ENCODE measurements around the gene MRE11.
"Not testable (repeated sequence)": the region's sequence is repeated elsewhere in the genome, so short reads cannot be mapped to it uniquely, and the experiment has no call there.

Gene MRE11

DNA sequence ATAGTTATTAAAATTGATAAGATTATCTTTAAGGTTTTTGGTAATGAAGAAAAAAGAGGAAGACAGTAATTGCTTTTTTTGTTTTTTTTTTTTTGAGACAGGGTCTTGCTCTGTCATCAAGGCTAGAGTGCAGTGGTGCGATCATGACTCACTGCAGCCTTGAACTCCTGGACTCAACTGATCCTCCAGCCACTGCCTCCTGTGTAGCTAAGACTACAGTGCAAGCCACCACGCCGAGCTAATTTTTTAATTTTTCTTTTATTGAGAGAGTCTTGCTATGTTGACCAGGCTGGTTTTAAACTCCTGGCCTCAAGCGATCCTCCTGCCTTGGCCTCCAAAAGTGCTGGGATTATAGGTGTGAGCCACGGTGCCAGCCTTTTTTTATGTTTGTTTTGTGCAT lies 12.9 kb upstream of the MRE11 start:
- not testable (repeated sequence) for DNase-seq (ENCODE audit: low spot score)

DNA sequence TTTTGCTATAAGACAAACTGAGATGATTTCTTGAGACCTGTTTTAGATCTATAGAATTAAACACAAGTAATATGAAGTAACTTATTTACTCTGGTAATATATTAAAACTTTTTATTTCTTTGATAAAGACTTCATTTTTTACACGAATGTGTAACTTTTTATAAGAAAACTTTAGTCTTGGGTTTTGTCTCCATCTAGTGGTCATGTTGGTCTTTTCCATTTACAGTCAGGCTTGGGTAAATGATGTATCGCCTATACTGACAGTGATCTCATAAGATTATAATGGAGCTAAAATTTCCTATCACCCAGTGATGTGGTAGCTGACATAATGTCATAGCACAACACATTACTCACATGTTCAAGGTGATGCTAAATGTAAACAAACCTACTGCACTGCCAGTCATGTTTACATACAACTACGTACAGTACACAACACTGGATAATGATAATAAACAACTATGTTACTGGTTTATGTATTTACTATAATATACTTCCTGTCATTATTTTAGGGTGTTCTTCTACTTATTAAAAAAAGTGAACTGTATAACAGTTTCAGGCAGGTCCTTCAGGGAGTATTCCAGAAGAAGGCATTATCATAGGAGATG lies 11.1 kb upstream of the MRE11 start:
- DNase-seq (ENCODE audit: low spot score), result peak; percentile 58

DNA sequence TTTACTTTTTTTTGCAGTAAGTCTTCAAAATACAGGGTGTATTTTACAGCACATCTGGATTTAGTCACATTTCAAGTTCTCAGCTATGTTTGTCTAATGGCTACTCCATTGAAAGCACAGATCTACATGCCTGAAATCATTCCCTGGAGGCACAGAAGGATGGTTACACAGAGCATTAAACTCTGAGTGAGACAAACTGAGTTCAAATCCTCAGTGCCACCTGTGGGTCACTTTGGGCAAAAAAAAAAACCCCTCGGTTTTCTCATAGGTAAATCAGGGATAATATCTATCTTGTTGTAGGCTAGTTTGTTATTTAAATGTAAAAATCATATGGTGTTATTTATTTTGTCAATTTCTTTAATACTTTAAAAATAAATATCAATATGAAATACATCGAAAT lies 7.9 kb upstream of the MRE11 start:
- DNase-seq (ENCODE audit: low spot score), result no peak

DNA sequence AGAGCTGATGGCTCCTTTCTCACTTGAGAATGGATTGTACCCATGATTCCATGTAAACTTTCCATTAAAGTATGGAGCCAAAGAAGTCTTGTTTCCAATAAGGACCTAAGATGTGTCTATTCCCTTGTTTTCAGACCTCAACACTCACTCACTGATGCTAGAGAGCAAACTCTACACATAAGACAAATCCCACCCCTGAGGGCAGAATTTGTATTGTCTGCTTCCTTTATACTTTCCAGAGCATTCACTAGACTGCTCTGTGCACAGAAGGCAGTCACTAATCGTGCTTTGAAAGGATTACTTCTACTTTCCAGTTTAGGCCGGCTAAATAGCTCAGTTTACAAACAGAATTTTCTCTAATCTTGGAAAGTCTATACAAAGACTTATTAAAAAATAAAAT lies 6.5 kb upstream of the MRE11 start:
- DNase-seq (ENCODE audit: low spot score), result no peak

DNA sequence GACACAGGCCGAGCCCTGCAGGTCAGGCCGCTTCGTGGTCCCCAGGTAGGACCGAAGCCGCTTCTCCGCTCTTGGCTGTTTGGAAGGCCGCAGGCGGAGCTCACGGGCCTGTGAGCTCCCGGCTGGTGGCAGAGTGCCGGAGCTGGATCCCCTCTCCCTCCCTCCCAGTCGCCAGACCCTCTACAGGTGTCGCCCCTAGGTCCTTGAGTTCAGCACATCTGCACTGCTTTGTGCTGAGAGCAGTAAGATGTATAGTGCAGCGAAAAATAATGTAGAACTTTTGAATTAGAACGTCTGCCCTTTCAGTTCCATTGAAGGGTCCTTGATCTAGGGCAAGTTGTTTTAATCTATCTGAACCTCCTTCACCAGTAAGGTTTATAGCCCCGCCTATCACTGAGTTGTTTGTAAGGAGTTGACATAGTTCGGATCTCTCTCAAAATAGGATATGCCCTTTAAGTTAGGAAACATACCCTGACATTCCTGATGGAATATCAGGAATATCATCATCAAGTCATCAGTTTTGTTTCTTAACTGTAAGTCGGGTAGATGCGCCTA lies 559 bp upstream of the MRE11 start:
- no peak for DNase-seq (ENCODE audit: low spot score)

DNA sequence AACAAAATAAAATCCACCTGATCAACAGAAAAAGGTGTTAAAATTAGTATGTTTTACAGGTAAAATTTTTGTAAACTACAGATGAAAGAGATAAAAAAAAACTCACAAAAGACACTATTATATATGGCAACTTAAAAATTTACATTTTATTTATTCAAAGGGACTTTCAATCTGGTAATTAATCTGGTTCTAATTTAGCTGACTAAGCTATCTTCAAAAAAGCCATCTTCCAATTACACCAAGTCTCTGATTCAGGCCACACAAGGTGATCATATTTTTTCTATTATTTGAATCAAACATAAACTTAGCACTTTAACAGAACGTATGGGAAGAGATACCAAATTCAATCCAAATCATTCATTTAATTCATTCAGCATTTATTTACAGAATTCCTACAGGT lies 7.6 kb downstream of the MRE11 start:
- DNase-seq (ENCODE audit: low spot score), result no peak

DNA sequence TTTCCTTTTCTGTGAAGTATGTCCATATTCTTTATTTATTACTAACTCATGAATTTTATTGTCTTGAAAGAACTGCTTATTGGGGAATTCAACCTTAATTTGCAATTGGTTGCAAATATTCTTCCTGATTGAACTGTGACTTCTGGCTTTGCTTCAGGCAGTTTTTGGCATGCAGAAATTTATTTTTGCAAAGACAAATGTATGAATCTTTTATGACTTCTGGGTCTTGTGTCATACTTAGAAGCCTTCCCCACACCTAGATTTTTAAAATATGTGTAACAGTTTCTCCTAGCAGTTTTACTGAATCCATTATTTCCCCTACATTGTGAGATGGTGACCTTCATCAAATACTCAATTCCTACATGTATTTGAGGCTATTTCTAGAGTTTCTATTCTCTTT lies 12.3 kb downstream of the MRE11 start:
- no peak for DNase-seq (ENCODE audit: low spot score)

DNA sequence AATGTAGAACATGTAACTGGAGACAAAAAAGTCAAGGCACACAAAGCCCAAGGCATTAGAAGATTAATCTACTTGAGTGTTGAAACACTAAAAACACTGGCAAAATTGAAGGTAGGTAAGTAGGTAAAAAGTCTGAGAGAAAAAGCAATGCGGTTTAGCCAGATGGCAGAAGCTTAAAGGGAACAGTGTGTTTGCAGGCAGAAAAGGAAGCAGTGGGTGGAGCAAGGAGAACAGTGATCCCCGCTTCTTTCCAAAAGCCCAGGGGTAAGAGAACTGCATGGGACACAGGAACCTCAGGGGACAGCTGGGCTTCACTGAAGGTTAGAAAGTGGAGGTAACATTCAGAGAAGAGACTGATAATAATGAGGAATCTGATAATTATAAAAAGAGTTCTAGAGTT lies 16.0 kb downstream of the MRE11 start:
- DNase-seq (ENCODE audit: low spot score), result no peak

DNA sequence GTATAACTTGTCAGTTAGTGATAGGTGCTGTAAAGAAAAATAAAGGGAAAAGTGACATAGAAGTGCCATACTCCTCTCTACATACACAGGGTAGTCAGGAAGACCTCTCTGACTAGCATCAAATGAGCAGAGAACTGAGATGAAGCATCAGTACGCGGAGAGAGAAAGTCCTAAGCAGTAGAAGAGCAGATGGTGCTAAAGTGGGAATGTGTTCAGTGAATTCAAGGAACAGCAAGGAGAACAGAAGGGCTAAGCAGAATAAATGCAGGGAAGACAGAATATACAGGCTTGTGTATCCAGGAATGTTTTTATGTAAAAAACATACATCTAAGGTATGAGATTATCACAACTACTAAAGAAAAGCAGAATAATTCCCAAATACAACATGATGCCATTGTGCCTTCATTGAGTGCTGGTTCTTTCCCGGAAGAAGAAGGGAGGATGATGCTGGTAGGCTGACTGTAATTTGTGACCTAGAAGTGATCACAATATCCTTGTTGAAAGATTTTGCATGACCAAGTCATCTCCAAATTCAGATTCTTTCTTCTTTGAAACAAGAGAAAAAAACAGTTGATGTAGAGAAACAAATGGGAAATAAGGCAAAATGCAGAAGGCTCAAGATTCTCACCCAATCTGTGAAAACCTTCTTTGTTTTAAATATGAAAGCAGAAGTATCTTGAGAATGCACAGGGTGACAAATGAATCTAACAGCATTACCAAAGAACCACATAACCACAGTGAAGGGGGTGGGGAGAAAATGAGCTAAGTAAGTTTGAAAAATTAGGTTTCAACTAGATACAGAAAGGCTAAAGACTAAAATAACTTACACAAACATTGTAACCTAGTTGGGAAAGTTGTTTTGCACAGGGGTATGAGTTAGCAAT lies 20.5 kb downstream of the MRE11 start:
- DNase-seq (ENCODE audit: low spot score), result peak; percentile 17

DNA sequence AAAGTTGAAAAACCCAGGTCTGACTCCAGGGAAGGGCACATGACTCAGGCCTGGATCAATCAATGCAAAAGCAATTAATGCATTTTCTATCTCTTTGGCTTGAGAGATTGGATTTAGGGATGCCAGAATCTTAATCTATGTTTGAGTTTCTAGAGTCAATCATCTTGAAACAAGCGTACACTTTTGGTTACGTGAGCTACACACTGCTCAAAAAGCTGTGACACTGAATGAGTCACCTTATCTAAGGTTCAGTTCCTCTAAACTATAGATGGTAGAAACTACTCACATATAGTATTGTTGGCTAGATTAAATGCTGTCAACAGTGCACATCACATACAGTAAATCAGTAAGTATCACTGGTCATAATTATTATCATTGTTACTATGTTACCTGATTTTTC lies 24.2 kb downstream of the MRE11 start:
- DNase-seq (ENCODE audit: low spot score), result no peak

DNA sequence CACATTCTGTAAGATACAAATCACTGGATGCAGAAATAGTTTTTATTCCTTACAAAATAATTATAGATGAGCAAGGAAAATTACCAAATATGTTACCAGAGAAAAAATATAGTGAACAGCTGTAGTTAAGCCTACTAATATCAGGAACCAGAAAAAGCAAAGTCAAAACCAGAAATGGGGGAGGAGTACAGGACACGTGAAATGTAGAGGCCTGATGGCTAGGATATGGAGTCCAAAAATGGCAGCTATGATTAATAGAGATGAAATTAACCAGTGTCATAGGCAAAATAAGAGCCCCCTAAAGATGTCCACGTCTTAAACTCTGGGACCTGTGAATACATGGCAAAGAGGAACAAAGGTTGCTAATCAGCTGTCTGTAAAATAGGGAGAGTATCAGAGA lies 34.1 kb downstream of the MRE11 start:
- no peak for DNase-seq (ENCODE audit: low spot score)

DNA sequence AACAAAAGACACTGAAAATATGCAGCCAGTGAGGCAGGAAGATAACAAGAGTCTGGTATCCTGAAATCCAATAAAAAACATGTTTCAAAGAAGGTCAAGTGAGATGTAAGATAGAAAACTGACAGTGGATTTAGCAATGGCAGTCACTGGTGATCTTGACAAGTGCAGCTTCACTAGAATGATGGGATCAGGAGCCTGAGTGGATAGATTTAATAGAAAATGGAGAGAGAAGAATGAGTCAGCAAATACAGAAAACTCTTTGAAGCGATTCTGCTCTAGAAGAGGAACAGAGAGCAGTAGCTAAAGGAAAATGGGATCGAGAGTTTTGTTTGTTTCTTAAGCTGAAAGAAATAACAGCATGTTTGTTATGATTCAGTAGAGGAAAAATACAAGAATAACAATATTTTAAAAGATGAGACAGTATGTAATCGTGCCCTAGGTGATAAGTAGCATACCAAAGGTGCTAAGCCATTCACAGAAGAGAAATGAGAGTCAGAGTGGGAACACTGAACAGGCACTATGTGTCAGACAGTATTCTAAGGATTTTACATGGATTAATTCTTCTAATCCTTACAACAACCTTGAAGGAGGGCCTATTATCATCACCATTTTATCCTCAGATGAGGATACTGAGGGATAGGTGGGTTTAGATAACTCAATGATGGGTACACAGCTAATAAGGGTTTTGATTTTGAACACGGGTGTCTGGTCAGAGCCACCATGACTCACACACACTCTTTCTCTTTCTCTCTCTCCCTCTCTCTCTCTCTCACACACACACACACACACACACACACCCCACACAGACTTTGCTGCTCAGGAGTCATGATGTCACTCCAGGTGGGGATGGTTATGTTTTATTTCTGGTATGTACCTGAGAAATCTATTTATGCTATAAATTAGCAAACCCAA lies 36.3 kb downstream of the MRE11 start:
- no peak for DNase-seq (ENCODE audit: low spot score)

DNA sequence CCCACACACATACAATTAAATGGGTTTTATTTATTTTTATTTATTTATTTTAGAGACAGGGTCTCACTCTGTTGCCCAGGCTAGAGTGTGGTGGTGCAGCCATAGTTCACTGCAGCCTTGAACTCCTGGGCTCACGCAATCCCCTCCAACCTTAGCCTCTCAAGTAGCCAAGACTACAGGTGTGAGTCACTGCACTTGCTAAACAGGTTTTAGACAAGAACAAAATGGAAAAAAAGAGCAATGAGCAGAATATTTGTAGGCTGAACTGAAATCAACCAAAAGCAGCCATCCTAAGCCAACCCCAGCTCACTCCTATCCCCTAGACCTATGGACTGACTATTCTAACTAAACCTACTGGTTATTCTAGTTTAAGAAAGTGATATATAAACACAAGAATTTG lies 37.8 kb downstream of the MRE11 start:
- no peak for DNase-seq (ENCODE audit: low spot score)

DNA sequence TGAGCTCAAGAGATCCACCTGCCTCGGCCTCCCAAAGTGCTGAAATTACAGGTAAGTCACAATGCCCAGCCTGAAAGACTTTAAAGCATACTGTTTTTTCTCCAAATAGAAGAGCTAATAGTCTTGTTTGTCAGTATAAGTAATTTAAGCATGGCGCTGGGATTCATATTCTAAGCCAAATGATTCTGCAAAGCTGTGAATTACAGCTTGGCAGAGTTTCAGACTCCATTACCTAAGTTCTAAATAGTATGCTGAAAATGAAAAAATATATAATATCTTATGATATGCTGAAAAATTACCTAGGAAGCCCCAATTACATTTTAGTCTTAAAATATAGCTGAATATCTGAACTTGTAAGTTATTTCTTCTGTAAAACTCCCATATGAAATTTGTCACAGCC lies 39.3 kb downstream of the MRE11 start:
- no peak for DNase-seq (ENCODE audit: low spot score)

DNA sequence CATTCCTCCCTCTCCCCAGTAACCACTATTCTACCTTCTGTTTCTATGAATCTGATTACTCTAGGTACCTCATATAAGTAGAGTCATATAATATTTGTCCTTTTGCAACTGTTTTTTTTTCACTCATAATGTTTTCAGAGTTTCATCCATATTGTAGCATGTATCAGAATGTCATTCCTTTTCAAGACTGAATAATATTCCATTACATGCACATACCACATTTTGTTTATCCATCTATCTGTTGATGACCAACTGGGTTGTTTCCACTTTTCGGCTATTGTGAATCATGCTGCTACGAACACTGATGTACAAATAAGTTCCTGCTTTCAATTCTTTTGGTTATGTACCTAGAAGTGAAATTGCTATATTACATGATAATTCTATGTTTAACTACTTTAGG lies 40.7 kb downstream of the MRE11 start:
- DNase-seq (ENCODE audit: low spot score), result no peak

DNA sequence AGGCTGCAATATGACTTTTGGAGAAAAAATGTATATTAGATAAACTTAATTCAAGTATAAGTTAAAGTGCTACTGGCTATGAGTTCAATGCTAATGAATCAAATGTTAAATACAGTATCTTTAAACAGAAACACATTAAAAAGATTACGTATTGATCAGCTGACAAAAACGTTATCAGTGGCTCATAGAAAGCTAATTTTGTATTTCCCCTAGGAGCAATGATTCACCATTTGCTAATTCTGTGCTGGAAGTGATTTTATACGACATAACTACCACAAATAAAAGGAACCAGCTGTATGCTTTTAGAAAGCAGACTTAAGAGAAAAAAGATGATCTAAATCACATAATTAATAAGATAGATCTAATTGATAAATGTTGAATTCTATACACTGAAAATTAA lies 43.6 kb downstream of the MRE11 start:
- peak; percentile 21 for DNase-seq (ENCODE audit: low spot score)

DNA sequence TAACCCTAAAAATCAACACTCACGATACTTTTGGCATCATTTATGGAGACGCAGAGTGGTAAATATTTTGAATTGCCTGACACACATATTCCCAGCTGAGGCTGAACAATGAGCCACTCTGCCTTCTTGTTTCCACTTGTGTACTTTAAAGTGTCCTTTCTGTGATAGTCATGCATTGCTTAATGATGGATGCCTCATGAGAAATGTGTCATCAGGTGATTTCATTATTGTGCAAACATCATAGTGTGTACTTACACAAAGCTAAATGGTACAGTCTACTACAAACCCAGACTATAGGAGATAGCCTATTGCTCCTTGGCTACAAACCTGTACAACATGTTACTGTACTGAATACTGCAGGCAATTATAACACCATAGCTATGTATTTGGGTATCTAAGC lies 44.2 kb downstream of the MRE11 start:
- peak; percentile 30 for DNase-seq (ENCODE audit: low spot score)

DNA sequence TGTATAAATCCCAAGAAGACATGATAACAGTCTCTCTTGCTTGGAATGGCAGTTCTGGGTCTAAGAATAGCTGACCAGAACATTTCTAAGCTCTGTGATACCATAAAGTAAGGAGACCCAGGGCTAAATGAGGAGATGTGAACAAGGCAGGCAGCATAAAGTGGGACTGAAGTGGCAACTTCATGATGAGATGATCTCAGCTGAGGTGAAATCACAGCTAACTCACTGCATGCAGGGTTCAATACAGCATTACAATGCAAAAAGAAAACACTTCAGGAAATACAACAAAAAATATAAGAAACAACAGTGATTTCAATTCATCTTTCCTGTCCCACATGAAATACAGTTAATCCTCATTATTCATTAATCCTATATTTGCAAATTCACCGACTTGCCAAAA lies 44.6 kb downstream of the MRE11 start:
- DNase-seq (ENCODE audit: low spot score), result no peak

DNA sequence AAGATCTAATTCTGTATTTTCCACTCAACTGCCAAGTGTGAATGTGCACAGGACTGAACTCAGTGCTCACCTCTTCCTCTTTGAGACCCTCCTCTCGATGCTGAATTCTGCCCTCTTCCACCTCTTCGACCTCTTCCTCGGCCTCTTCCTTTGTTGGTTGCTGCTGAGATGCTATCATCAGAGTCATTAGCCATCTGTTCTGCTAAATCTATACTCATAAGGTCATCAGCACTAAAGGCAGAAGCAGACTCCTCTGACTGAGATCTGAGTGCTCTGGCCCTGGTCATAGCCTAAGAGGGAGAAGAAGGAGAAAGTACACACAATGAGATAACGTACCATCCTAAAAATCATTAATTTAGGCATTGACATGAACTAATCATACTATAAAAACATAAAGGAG lies 46.5 kb downstream of the MRE11 start:
- no peak for DNase-seq (ENCODE audit: low spot score)

DNA sequence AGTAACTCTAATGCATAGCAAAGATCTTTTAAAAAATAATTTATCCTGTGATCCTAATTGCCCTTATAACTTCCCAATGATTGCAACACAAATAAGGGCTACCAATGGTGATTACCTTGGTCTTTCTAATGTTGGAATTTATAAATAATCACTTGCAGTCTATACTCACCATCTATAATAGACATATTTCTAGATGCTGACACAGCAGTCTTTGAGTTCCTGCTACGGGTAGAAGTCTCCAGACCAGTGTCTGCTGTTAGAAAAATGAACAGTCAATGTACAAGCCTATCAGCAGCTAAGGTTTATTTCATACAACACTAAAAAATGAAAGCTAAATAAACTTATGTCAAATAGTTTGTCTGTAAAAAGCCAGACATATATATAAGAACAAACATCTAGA lies 48.0 kb downstream of the MRE11 start:
- no peak for DNase-seq (ENCODE audit: low spot score)

DNA sequence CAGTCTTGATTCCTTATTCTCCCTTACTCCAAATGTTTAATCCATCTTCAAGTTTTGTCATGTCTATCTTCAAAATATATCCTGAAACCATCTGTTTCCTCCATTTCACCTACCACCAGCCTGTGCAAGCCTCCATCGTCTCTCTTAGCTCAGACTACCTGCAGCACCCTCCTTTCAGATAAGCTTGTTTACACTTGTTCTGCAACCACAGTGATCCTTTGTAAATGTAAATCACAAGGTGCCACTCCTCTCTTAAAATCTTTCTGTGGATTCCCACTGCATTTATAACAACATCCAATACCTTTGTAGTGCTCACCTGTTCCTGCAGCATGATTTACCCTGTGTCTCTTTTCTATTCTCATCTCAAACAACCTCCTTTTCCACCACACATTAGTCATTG lies 60.6 kb downstream of the MRE11 start:
- DNase-seq (ENCODE audit: low spot score), result no peak

DNA sequence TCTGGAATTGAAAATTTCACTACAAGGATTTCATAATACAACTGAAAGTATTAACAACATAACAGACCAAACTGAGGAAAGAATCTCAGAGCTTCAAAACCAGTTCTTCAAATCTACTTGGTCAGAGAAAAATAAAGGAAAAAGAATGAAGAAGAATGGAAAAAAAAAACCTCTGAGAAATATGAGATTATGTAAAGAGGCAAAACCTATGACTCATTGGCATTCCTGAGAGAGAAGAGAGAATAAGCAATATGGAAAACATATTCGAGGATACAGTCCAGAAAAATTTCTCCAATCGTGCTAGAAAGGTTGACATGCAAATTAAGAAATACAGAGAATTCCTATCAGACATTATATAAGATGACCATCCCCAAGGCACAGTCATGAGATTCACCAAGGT lies 69.0 kb downstream of the MRE11 start:
- DNase-seq (ENCODE audit: low spot score), result no peak

DNA sequence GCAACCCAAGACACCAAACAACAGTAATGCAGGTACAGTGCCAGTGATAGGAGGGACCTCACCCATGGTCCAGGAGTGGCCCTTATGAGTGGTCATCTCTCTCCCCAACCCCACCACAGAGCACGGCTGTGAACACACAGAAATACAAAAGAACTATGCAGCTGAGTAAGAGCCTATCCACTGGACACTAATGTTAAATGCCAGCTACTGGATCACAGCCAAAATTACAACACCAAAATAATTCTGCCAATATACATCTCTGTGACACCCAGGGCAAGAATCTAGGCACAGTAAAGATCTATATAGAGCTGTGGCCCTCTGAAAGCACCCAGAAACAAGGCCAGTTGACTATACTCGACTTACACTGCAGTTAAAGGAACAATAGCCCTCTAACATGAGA lies 69.6 kb downstream of the MRE11 start:
- DNase-seq (ENCODE audit: low spot score), result no peak
